ENCODE measurements around the gene ANXA2. TPM values are rescaled to one million over a fixed set of nuclear protein-coding genes. Genes with fewer than 3 reads are reported as not detected.

ANXA2 gene
- total and polyA plus RNA-seq, 2 donors (not counting 1 experiment from before 2014, with no cell fraction given) = 116 to 133 TPM

DNA sequence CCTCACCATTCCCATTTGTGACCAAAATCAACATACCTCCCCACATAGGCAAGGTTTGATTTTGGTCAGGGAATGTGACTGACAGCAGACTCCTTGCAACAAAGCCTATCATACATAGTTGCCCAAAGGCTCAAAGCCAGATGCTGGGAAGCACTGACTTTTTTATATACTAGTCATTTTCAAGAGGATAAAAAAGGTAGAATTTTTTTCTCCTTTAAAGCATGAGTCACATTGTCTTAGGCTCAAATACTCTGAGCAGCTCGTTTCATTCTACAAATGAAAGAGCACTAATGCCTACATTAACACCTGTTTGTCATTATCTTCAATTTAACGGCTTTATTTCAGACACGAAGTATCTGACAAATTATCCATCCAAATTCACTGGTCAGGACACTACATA, 45.0 kb upstream of the ANXA2 start:
- DNase-seq (no peak), ATAC-seq (ENCODE audit: low read depth) (no peak)
- no peaks in the 10 kb centered on the region for H3K79me2 ChIP-seq (ENCODE audit: control insufficient read depth, insufficient read depth, low read length)
- 83% methylated on average over 1 of the region's 3 CpGs for WGBS (ENCODE audit: insufficient coverage)
- no peak overlapping the region for H3K4me2 ChIP-seq (replicated peaks; ENCODE audit: low read depth, low read length, poor library complexity, severe bottlenecking)
- H2AFZ ChIP-seq (ENCODE audit: insufficient read depth, low read depth, low read length, poor library complexity, severe bottlenecking) = no peak overlapping the region
- Mint-ChIP-seq H3K4me1 (no peaks in the 10 kb centered on the region), H3K4me3 (no peak overlapping the region), H3K27me3 (no peaks in the 10 kb centered on the region), H3K27ac (no peak overlapping the region), H3K9me3 (ENCODE audit: insufficient read depth) (no peaks in the 10 kb centered on the region)
- intact Hi-C loops (cut with micrococcal nuclease) = no loop called here
- H3K9me3 ChIP-seq (ENCODE audit: control extremely low read depth in 1 of 3, control insufficient read depth in 2 of 3, insufficient read depth in 1 of 3, low read length in 2 of 3) = no peaks in the 10 kb centered on the region
- H4K20me1 ChIP-seq (ENCODE audit: control insufficient read depth, insufficient read depth, low read length, poor library complexity, severe bottlenecking) = no peaks in the 10 kb centered on the region
- no peaks in the 10 kb centered on the region for H3K4me1 ChIP-seq (ENCODE audit: control insufficient read depth in 2 of 2, insufficient read depth in 2 of 2, low read length in 2 of 2)
- no peak overlapping the region for H3K4me3 ChIP-seq (ENCODE audit: control extremely low read depth in 1 of 5, extremely low read depth in 1 of 5, insufficient read depth in 1 of 5, low read depth in 2 of 5, low read length in 4 of 5)
- H3K36me3 ChIP-seq (replicated peaks in 1 of 2; ENCODE audit: control extremely low read depth in 1 of 2, control insufficient read depth in 1 of 2, extremely low read depth in 1 of 2, insufficient read depth in 2 of 2, low read length in 1 of 2) = peaks cover 5 to 32% of the 10 kb centered on the region in 2 experiments
- no peaks in the 10 kb centered on the region for H3K27me3 ChIP-seq (replicated peaks in 1 of 4; ENCODE audit: control extremely low read depth in 1 of 4, control insufficient read depth in 3 of 4, insufficient read depth in 4 of 4, low read length in 3 of 4)
- ChIA-PET CTCF (interaction anchor here (1.4 to 3.2 kb wide), 4 partner anchors 11 to 750 kb away, joined by 3 to 32 read pairs (median 10); no protein-coding TSS in a partner anchor), POLR2A (no interaction called here)
- H3K9ac ChIP-seq (ENCODE audit: low read length) = no peak overlapping the region
- H3K27ac ChIP-seq (ENCODE audit: low read length in 2 of 2) = no peak overlapping the region
- TF ChIP-seq EZH2 (IDR thresholded peaks at IDR 0.05; ENCODE audit: borderline replicate concordance, insufficient read depth, low read depth, low read length, poor library complexity, severe bottlenecking) (no peak), CTCF (IDR thresholded peaks at IDR 0.05) (no peak)

- H2AFZ ChIP-seq (ENCODE audit: insufficient read depth, low read depth, low read length, poor library complexity, severe bottlenecking) = no peak overlapping the region
- no peaks in the 10 kb centered on the region for H3K9me3 ChIP-seq (ENCODE audit: control extremely low read depth in 1 of 3, control insufficient read depth in 2 of 3, insufficient read depth in 1 of 3, low read length in 2 of 3)
- intact Hi-C loops (cut with micrococcal nuclease) = no loop called here
- H3K36me3 ChIP-seq (replicated peaks in 1 of 2; ENCODE audit: control extremely low read depth in 1 of 2, control insufficient read depth in 1 of 2, extremely low read depth in 1 of 2, insufficient read depth in 2 of 2, low read length in 1 of 2) = peaks cover 5 to 31% of the 10 kb centered on the region in 2 experiments
- WGBS (ENCODE audit: insufficient coverage) = no CpG with 5 or more reads among the region's 2 CpGs
- H3K79me2 ChIP-seq (ENCODE audit: control insufficient read depth, insufficient read depth, low read length) = no peaks in the 10 kb centered on the region
- no peak for DNase-seq
- H3K4me2 ChIP-seq (replicated peaks; ENCODE audit: low read depth, low read length, poor library complexity, severe bottlenecking) = no peak overlapping the region
- no peaks in the 10 kb centered on the region for H3K27me3 ChIP-seq (replicated peaks in 1 of 4; ENCODE audit: control extremely low read depth in 1 of 4, control insufficient read depth in 3 of 4, insufficient read depth in 4 of 4, low read length in 3 of 4)
- TF ChIP-seq CTCF (IDR thresholded peaks at IDR 0.05) (no peak), EZH2 (IDR thresholded peaks at IDR 0.05; ENCODE audit: borderline replicate concordance, insufficient read depth, low read depth, low read length, poor library complexity, severe bottlenecking) (no peak)
- H3K27ac ChIP-seq (ENCODE audit: low read length in 2 of 2) = no peak overlapping the region
- no peak overlapping the region for H3K27ac Mint-ChIP-seq
- H3K4me3 Mint-ChIP-seq = no peak overlapping the region
- no peaks in the 10 kb centered on the region for H3K4me1 ChIP-seq (ENCODE audit: control insufficient read depth in 2 of 2, insufficient read depth in 2 of 2, low read length in 2 of 2)
- H3K9ac ChIP-seq (ENCODE audit: low read length) = no peak overlapping the region
- H4K20me1 ChIP-seq (ENCODE audit: control insufficient read depth, insufficient read depth, low read length, poor library complexity, severe bottlenecking) = no peaks in the 10 kb centered on the region
- H3K9me3 Mint-ChIP-seq (ENCODE audit: insufficient read depth) = no peaks in the 10 kb centered on the region
- no peak for ATAC-seq (ENCODE audit: low read depth)
- ChIA-PET CTCF (interaction anchor here (2.2 to 2.4 kb wide), 2 partner anchors 11 to 81 kb away, joined by 4 to 15 read pairs; no protein-coding TSS in a partner anchor), POLR2A (no interaction called here)
- no peaks in the 10 kb centered on the region for H3K27me3 Mint-ChIP-seq
- H3K4me3 ChIP-seq (ENCODE audit: control extremely low read depth in 1 of 5, extremely low read depth in 1 of 5, insufficient read depth in 1 of 5, low read depth in 2 of 5, low read length in 4 of 5) = no peak overlapping the region
- H3K4me1 Mint-ChIP-seq = no peaks in the 10 kb centered on the region
These were observed 44.4 kb upstream of the ANXA2 start for GRCh38 chr15:60442031-60442650.
